NCI-H2196 treated with DMSO at 0.1 percent for 48 hours (cell line): ENCODE measurements around the gene BPIFB2.
A peak's percentile ranks its signal among the peaks of the same experiment; 100 is the strongest.

Source experiments
- DNase-seq: peaks from one replicate; lab custom pipeline; 2025; ENCODE audit not compliant: unreplicated experiment; lab: John Stamatoyannopoulos, UW

The BPIFB2 gene

GRCh38 chr20:33005908-33006775 is 1.4 kb upstream of the BPIFB2 start:
- peak; percentile 42 for DNase-seq

- DNase-seq, result no peak
These were observed 628 bp upstream of the BPIFB2 start for GRCh38 chr20:33006776-33007375.

- DNase-seq, result no peak
These were observed 1.1 kb downstream of the BPIFB2 start for GRCh38 chr20:33008336-33009213.

- peak; percentile 77 for DNase-seq
These were observed 2.0 kb downstream of the BPIFB2 start for GRCh38 chr20:33009214-33010132.

- DNase-seq, result no peak
These were observed 2.6 kb downstream of the BPIFB2 start for GRCh38 chr20:33010133-33010504.

GRCh38 chr20:33010674-33011449 is 3.4 kb downstream of the BPIFB2 start:
- no peak for DNase-seq

- DNase-seq, result no peak
These were observed 5.1 kb downstream of the BPIFB2 start for GRCh38 chr20:33012327-33013189.

- no peak for DNase-seq
These were observed 6.3 kb downstream of the BPIFB2 start for GRCh38 chr20:33013701-33014326.

GRCh38 chr20:33014336-33015113 is 7.0 kb downstream of the BPIFB2 start:
- DNase-seq, result no peak

- DNase-seq, result no peak
These were observed 7.6 kb downstream of the BPIFB2 start for GRCh38 chr20:33015114-33015484.

GRCh38 chr20:33015700-33016580 is 8.4 kb downstream of the BPIFB2 start:
- no peak for DNase-seq

- DNase-seq, result no peak
These were observed 9.1 kb downstream of the BPIFB2 start for GRCh38 chr20:33016581-33017109.

GRCh38 chr20:33017542-33017941 is 10.0 kb downstream of the BPIFB2 start:
- no peak for DNase-seq

- no peak for DNase-seq
These were observed 10.8 kb downstream of the BPIFB2 start for GRCh38 chr20:33018169-33018931.

- DNase-seq, result no peak
These were observed 12.2 kb downstream of the BPIFB2 start for GRCh38 chr20:33019465-33020277.
